Vagina (tissue), 2 donors: ENCODE results near the gene CCT8L2.
"Not testable (repeated sequence)": the region's sequence is repeated elsewhere in the genome, so short reads cannot be mapped to it uniquely, and the experiment has no call there.

Source experiments
- CTCF ChIP-seq, 3 experiments: fragments of 450-650 bp in 2 of 3; fragments of 200-600 bp in 1 of 3; sonication (generic) in 1 of 3; IDR thresholded peaks; one replicate each; pipeline ENCODE4 v1.5.1; 2017 to 2019; ENCODE audit warnings: antibody characterized with exemption in 3 of 3, mild to moderate bottlenecking in 2 of 3, moderate library complexity in 2 of 3
- POLR2A ChIP-seq, 2 donors: fragments of 450-650 bp; IDR thresholded peaks; one replicate each; pipeline ENCODE4 v1.6.1; 2017; ENCODE audit warnings: antibody characterized with exemption in 2 of 2, mild to moderate bottlenecking in 2 of 2, moderate library complexity in 2 of 2

GRCh38 chr22:16543310-16543709 is 49.3 kb downstream of the CCT8L2 start:
- TF ChIP-seq CTCF, POLR2A (IDR thresholded peaks at IDR 0.05): not testable (repeated sequence)
